ENCODE results near the gene THSD4. TPM values are rescaled to one million over a fixed set of nuclear protein-coding genes. Genes with fewer than 3 reads are reported as not detected.

THSD4 gene
- total RNA-seq, 2 experiments from 2014 or later = not detected

DNA sequence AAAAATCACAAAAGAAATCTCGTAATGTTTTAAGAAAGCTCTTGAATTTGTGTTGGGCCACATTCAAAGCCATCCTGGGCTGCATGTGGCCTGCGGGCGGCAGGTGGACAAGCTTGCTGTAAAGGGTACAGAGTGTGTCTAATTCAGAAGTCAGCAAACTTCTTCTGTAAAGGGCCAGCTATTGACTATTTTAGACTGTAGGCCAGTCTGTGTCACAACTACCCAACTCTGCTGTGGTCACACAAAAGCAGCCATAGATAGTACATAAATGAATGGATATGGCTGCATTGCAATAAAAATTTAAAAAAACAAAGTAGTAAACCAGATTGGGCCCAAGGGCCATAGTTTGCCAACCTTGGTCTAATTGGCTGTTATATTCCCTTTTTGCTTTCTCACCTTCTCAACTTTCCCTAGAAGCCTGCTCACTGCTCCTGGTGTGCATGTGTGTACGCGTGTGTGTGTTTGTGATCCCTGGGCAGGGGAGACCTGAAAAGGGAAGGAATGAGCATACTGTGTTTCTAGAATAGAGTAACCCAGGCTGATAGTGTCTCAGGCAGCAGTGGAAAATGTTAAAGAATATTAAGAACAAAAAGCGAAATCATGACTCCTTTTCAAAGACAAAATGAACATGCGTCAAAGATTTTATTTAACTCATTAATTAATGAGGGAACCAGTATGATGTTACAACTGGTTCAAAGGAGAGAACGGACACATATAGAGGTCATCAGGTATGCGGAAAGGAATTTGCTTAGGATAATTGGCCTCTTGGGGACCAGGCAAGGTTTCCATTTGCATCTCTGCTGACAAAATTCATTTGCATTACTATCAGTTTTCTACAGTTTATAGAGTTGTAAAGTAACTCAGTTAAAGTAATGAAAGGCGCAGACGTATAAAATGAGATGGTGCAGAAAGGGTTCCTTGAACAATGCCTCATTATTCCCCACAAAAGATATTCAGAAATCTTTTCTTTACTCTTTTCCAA lies 248.0 kb downstream of the THSD4 start:
- no peak for DNase-seq (ENCODE audit: low spot score)
- Histone ChIP-seq H2AFZ (ENCODE audit: low read length) (no peak overlapping the region), H3K36me3 (ENCODE audit: insufficient read depth, low read length) (no peaks in the 10 kb centered on the region), H3K4me1 (ENCODE audit: insufficient read depth, low read length, poor library complexity, severe bottlenecking) (no peaks in the 10 kb centered on the region), H3K4me2 (ENCODE audit: low read length) (no peak overlapping the region), H3K79me2 (ENCODE audit: insufficient read depth, low read depth, low read length) (no peaks in the 10 kb centered on the region), H4K20me1 (ENCODE audit: insufficient read depth, low read length) (no peaks in the 10 kb centered on the region), H3K4me3 (ENCODE audit: low read depth, low read length, poor library complexity, severe bottlenecking) (no peak overlapping the region), H3K9me2 (ENCODE audit: insufficient read depth, low read length) (no peaks in the 10 kb centered on the region), H3K27ac (ENCODE audit: low read depth, low read length, poor library complexity, severe bottlenecking) (no peak overlapping the region), H3K9me3 (ENCODE audit: low read length) (no peaks in the 10 kb centered on the region)
- no TSS peak for BruUV-seq (replicated peaks)
- intact Hi-C loops (cut with micrococcal nuclease; ENCODE audit: unreplicated experiment) = no loop called here
- no peak for TF ChIP-seq EZH2phosphoT487 (IDR thresholded peaks at IDR 0.05; ENCODE audit: borderline replicate concordance, low read depth, low read length)
- TF ChIP-seq, protein P1, sequence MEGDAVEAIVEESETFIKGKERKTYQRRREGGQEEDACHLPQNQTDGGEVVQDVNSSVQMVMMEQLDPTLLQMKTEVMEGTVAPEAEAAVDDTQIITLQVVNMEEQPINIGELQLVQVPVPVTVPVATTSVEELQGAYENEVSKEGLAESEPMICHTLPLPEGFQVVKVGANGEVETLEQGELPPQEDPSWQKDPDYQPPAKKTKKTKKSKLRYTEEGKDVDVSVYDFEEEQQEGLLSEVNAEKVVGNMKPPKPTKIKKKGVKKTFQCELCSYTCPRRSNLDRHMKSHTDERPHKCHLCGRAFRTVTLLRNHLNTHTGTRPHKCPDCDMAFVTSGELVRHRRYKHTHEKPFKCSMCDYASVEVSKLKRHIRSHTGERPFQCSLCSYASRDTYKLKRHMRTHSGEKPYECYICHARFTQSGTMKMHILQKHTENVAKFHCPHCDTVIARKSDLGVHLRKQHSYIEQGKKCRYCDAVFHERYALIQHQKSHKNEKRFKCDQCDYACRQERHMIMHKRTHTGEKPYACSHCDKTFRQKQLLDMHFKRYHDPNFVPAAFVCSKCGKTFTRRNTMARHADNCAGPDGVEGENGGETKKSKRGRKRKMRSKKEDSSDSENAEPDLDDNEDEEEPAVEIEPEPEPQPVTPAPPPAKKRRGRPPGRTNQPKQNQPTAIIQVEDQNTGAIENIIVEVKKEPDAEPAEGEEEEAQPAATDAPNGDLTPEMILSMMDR (conservative IDR thresholded peaks at IDR 0.05; ENCODE audit: low read length) = no peak
- POLR2A ChIA-PET = interaction anchor here (0.6 kb wide), 1 partner anchor 648 kb away, joined by 3 read pairs; no protein-coding TSS in a partner anchor
- CTCF ChIA-PET (ENCODE audit: unreplicated experiment) = no interaction called here

DNA sequence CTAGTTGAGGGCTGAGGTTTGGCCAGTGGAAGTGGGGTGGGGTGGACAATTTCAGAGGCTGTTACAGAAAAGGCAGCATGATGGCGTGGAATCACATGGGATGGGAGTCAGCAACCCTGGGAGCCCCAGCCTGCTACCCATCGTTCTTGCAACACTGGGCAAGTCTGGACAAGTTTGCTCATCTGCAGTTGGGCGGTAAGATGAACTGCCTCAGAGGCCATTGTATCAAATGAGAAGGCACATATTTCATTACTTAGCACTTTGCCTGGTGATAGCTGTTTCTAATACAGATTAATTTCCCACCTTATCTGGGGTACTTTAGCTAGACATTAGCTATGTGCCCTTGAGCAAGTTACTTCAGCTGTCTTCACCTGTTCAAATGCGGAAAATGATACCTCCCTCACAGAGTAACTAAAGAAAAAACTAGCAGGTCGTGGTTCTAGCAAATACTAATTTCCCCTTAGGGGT lies 248.9 kb downstream of the THSD4 start:
- no peak for DNase-seq (ENCODE audit: low spot score)
- no peak overlapping the region for H2AFZ ChIP-seq (ENCODE audit: low read length)
- no peaks in the 10 kb centered on the region for H3K9me2 ChIP-seq (ENCODE audit: insufficient read depth, low read length)
- no peaks in the 10 kb centered on the region for H3K9me3 ChIP-seq (ENCODE audit: low read length)
- H3K4me2 ChIP-seq (ENCODE audit: low read length) = no peak overlapping the region
- ChIA-PET POLR2A (no interaction called here), CTCF (ENCODE audit: unreplicated experiment) (no interaction called here)
- H3K4me3 ChIP-seq (ENCODE audit: low read depth, low read length, poor library complexity, severe bottlenecking) = no peak overlapping the region
- no peak overlapping the region for H3K27ac ChIP-seq (ENCODE audit: low read depth, low read length, poor library complexity, severe bottlenecking)
- H3K79me2 ChIP-seq (ENCODE audit: insufficient read depth, low read depth, low read length) = no peaks in the 10 kb centered on the region
- intact Hi-C loops (cut with micrococcal nuclease; ENCODE audit: unreplicated experiment) = no loop called here
- BruUV-seq (replicated peaks) = no TSS peak
- H4K20me1 ChIP-seq (ENCODE audit: insufficient read depth, low read length) = no peaks in the 10 kb centered on the region
- no peaks in the 10 kb centered on the region for H3K4me1 ChIP-seq (ENCODE audit: insufficient read depth, low read length, poor library complexity, severe bottlenecking)
- TF ChIP-seq, protein P1 (conservative IDR thresholded peaks at IDR 0.05; ENCODE audit: low read length) = no peak
- TF ChIP-seq EZH2phosphoT487 (IDR thresholded peaks at IDR 0.05; ENCODE audit: borderline replicate concordance, low read depth, low read length) = no peak
- no peaks in the 10 kb centered on the region for H3K36me3 ChIP-seq (ENCODE audit: insufficient read depth, low read length)

DNA sequence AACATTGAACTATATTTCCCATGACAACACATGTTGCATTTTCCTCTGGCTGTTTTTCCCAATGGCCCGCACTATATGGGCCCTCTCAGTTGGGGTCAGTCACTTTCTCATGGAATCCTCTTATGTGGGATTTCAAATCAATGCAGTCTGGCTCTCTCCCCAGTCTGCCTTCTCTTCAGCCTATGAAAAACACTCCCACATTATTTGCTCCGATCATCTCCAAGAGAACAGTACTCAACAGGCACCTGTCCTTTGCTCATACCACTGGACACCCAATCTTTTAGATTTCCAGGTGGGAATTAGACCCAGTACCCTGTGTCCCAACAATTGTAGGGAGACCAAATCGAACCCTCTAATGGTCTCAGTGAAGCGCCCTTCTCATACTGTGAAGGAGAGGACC lies 251.3 kb downstream of the THSD4 start:
- intact Hi-C loops (cut with micrococcal nuclease; ENCODE audit: unreplicated experiment) = no loop called here
- Histone ChIP-seq H3K4me1 (ENCODE audit: insufficient read depth, low read length, poor library complexity, severe bottlenecking) (no peaks in the 10 kb centered on the region), H3K27ac (ENCODE audit: low read depth, low read length, poor library complexity, severe bottlenecking) (no peak overlapping the region), H3K79me2 (ENCODE audit: insufficient read depth, low read depth, low read length) (no peaks in the 10 kb centered on the region), H3K4me2 (ENCODE audit: low read length) (no peak overlapping the region), H3K9me2 (ENCODE audit: insufficient read depth, low read length) (no peaks in the 10 kb centered on the region), H2AFZ (ENCODE audit: low read length) (no peak overlapping the region), H4K20me1 (ENCODE audit: insufficient read depth, low read length) (no peaks in the 10 kb centered on the region), H3K9me3 (ENCODE audit: low read length) (no peaks in the 10 kb centered on the region), H3K36me3 (ENCODE audit: insufficient read depth, low read length) (no peaks in the 10 kb centered on the region), H3K4me3 (ENCODE audit: low read depth, low read length, poor library complexity, severe bottlenecking) (no peak overlapping the region)
- TF ChIP-seq, protein P1 (conservative IDR thresholded peaks at IDR 0.05; ENCODE audit: low read length) = no peak
- no peak for TF ChIP-seq EZH2phosphoT487 (IDR thresholded peaks at IDR 0.05; ENCODE audit: borderline replicate concordance, low read depth, low read length)
- no peak for DNase-seq (ENCODE audit: low spot score)
- CTCF ChIA-PET (ENCODE audit: unreplicated experiment) = no interaction called here
- BruUV-seq (replicated peaks) = no TSS peak
- POLR2A ChIA-PET = no interaction called here
